H1 (cell line): ENCODE measurements around the gene IKZF3. TPM values are rescaled to one million over a fixed set of nuclear protein-coding genes. Genes with fewer than 3 reads are reported as not detected.

ENCODE experiments used
- CTCF ChIA-PET: fragments of 300-600 bp; sonication (Branson Sonifier 250); formaldehyde crosslinking; loops from one replicate; lab custom pipeline; 2021; ENCODE audit not compliant: partially characterized antibody; lab: Charles Lee
- POLR2A ChIA-PET: fragments of 300-600 bp; sonication (Branson Sonifier 250); formaldehyde crosslinking; loops from one replicate; lab custom pipeline; 2021; ENCODE audit warnings: inconsistent platforms; ENCODE audit not compliant: partially characterized antibody; lab: Charles Lee
- DNase-seq, 2 experiments: peaks; one replicate each; pipeline versions ENCODE4 v3.0.0 to v3.0.0-alpha.2; 2010 to 2022; ENCODE audit warnings: low spot score in 2 of 2, low read depth in 1 of 2, mixed read lengths in 1 of 2
- FAIRE-seq: peaks from 2 replicates; lab custom pipeline; 2011; peaks lifted over from hg19 to GRCh38; lab: Jason Lieb, UNC
- H2AFZ ChIP-seq: 2 replicates; pipeline ENCODE4 v1.8.1; 2012; ENCODE audit warnings: low read length, inconsistent platforms
- H2AK5ac ChIP-seq: 2 replicates; pipeline ENCODE4 v1.6.1; 2013; ENCODE audit warnings: low read depth, low read length
- H2BK120ac ChIP-seq: replicated peaks from 2 replicates; pipeline ENCODE3; 2013; ENCODE audit warnings: low read depth, low read length, inconsistent platforms
- H2BK12ac ChIP-seq: 2 replicates; pipeline ENCODE4 v1.6.1; 2013; ENCODE audit warnings: low read depth, low read length
- H2BK15ac ChIP-seq: 2 replicates; pipeline ENCODE4 v1.6.1; 2013; ENCODE audit warnings: low read length
- H2BK20ac ChIP-seq: 2 replicates; pipeline ENCODE4 v1.6.1; 2013; ENCODE audit warnings: low read length
- H2BK5ac ChIP-seq: 2 replicates; pipeline ENCODE4 v1.6.1; 2013; ENCODE audit warnings: low read depth, low read length
- H3K14ac ChIP-seq: 2 replicates; pipeline ENCODE4 v1.6.1; 2013; ENCODE audit warnings: inconsistent platforms; ENCODE audit not compliant: insufficient read length
- H3K18ac ChIP-seq: 2 replicates; pipeline ENCODE4 v1.6.1; 2013; ENCODE audit warnings: low read length; ENCODE audit errors: extremely low read depth
- H3K23ac ChIP-seq: 2 replicates; pipeline ENCODE4 v1.6.1; 2013; ENCODE audit warnings: inconsistent platforms; ENCODE audit not compliant: insufficient read length
- H3K23me2 ChIP-seq: 2 replicates; pipeline ENCODE4 v1.6.1; 2013; ENCODE audit warnings: low read depth, low read length
- H3K27ac ChIP-seq: 2 replicates; pipeline ENCODE4 v1.6.1; 2011; ENCODE audit warnings: low read depth, low read length, inconsistent platforms
- H3K27me3 ChIP-seq, 4 experiments: replicated peaks in 1 of 4; 1 replicate in 1 of 4; 2 replicates in 3 of 4; pipeline versions ENCODE4 v1.6.1 to v1.8.1; 2011 to 2013; ENCODE audit warnings: low read length in 3 of 4, mild to moderate bottlenecking in 3 of 4, inconsistent platforms in 2 of 4, mixed read lengths in 2 of 4, moderate library complexity in 1 of 4; ENCODE audit not compliant: control insufficient read depth in 3 of 4, insufficient read depth in 3 of 4; ENCODE audit errors: extremely low read depth in 1 of 4
- H3K36me3 ChIP-seq, 4 experiments: 2 replicates each; pipeline versions ENCODE4 v1.6.1 to v1.8.1; 2011 to 2013; ENCODE audit warnings: mild to moderate bottlenecking in 4 of 4, low read length in 3 of 4, moderate library complexity in 2 of 4, control low read depth in 1 of 4, inconsistent platforms in 1 of 4; ENCODE audit not compliant: insufficient read depth in 4 of 4, control insufficient read depth in 2 of 4
- H3K4ac ChIP-seq: replicated peaks from 2 replicates; pipeline ENCODE3; 2013; ENCODE audit warnings: low read length, low read depth, mixed read lengths, inconsistent platforms; ENCODE audit not compliant: insufficient read length
- H3K4me1 ChIP-seq, 4 experiments: replicated peaks in 1 of 4; 1 replicate in 1 of 4; 2 replicates in 3 of 4; pipeline versions ENCODE4 v1.6.1 to v1.8.1; 2011 to 2013; ENCODE audit warnings: low read length in 3 of 4, inconsistent platforms in 2 of 4, mixed read lengths in 1 of 4; ENCODE audit not compliant: insufficient read depth in 4 of 4, control insufficient read depth in 3 of 4
- H3K4me2 ChIP-seq, 2 experiments: 2 replicates each; pipeline versions ENCODE4 v1.6.1 to v1.8.1; 2011 to 2013; ENCODE audit warnings: low read depth in 2 of 2, low read length in 2 of 2, control low read depth in 1 of 2, inconsistent platforms in 1 of 2, mild to moderate bottlenecking in 1 of 2; ENCODE audit not compliant: insufficient read depth in 1 of 2
- H3K4me3 ChIP-seq, 4 experiments: fragments of 200-600, 300-600 bp in 1 of 4; sonication (generic), shearing (Covaris generic), sonication (Bioruptor Twin) in 1 of 4; 2 replicates each; pipeline versions ENCODE4 v1.5.1 to v1.8.1; 2011 to 2016; ENCODE audit warnings: low read length in 4 of 4, low read depth in 3 of 4, control low read depth in 2 of 4, inconsistent platforms in 2 of 4, mild to moderate bottlenecking in 2 of 4, mixed read lengths in 1 of 4, moderate library complexity in 1 of 4; ENCODE audit not compliant: insufficient read depth in 2 of 4; ENCODE audit errors: extremely low read depth in 1 of 4
- H3K56ac ChIP-seq: replicated peaks from 2 replicates; pipeline ENCODE3; 2013; ENCODE audit warnings: low read depth, mild to moderate bottlenecking, mixed read lengths, low read length, inconsistent platforms; ENCODE audit not compliant: insufficient read length
- H3K79me1 ChIP-seq: 2 replicates; pipeline ENCODE4 v1.6.1; 2013; ENCODE audit warnings: low read depth, low read length, control low read depth
- H3K79me2 ChIP-seq, 2 experiments: 2 replicates each; pipeline versions ENCODE4 v1.6.1 to v1.8.1; 2012 to 2013; ENCODE audit warnings: low read length in 2 of 2, mild to moderate bottlenecking in 2 of 2, inconsistent platforms in 1 of 2; ENCODE audit not compliant: insufficient read depth in 2 of 2, control insufficient read depth in 1 of 2
- H3K9ac ChIP-seq, 4 experiments: replicated peaks in 1 of 4; 1 replicate in 1 of 4; 2 replicates in 3 of 4; pipeline versions ENCODE4 v1.6.1 to v1.8.1; 2011 to 2013; ENCODE audit warnings: low read depth in 3 of 4, low read length in 3 of 4, control low read depth in 2 of 4, mild to moderate bottlenecking in 2 of 4, moderate library complexity in 2 of 4, inconsistent platforms in 1 of 4; ENCODE audit errors: extremely low read depth in 1 of 4
- H3K9me3 ChIP-seq, 2 experiments: 2 replicates each; pipeline versions ENCODE4 v1.6.1 to v1.8.1; 2012 to 2013; ENCODE audit warnings: mild to moderate bottlenecking in 2 of 2, moderate library complexity in 2 of 2, control low read depth in 1 of 2, inconsistent platforms in 1 of 2, low read depth in 1 of 2, low read length in 1 of 2, mixed read lengths in 1 of 2; ENCODE audit not compliant: insufficient read depth in 2 of 2
- H4K20me1 ChIP-seq, 2 experiments: replicated peaks in 1 of 2; 2 replicates each; pipeline versions ENCODE3 to v1.8.1; 2011 to 2013; ENCODE audit warnings: inconsistent platforms in 2 of 2, low read length in 2 of 2, mild to moderate bottlenecking in 1 of 2; ENCODE audit not compliant: insufficient read depth in 2 of 2, control insufficient read depth in 1 of 2
- H4K5ac ChIP-seq: 2 replicates; pipeline ENCODE4 v1.6.1; 2013; ENCODE audit warnings: low read length, low read depth, mixed read lengths, inconsistent platforms; ENCODE audit not compliant: insufficient read length
- H4K8ac ChIP-seq: 2 replicates; pipeline ENCODE4 v1.8.0; 2013; ENCODE audit warnings: mild to moderate bottlenecking, moderate library complexity, low read length, inconsistent platforms; ENCODE audit not compliant: insufficient read depth; ENCODE audit errors: extremely low read depth
- H4K91ac ChIP-seq: replicated peaks from 2 replicates; pipeline ENCODE3; 2013; ENCODE audit warnings: low read length, mixed read lengths, inconsistent platforms; ENCODE audit not compliant: insufficient read length
- BACH1 ChIP-seq: IDR thresholded peaks from 2 replicates; pipeline ENCODE4 v1.6.1; 2012; ENCODE audit warnings: low read length, improper control_type of control experiment
- CBX8 ChIP-seq: fragments of 300-800, 300-1000 bp; sonication (generic); IDR thresholded peaks from 2 replicates; pipeline ENCODE4 v1.7.1; 2016; ENCODE audit warnings: low read depth, low read length, borderline replicate concordance
- CTCF ChIP-seq, 3 experiments: IDR thresholded peaks; 1 replicate in 2 of 3; 2 replicates in 1 of 3; pipeline versions ENCODE4 v1.5.1 to v1.6.1; 2011; ENCODE audit warnings: low read length in 3 of 3, mild to moderate bottlenecking in 3 of 3, inconsistent platforms in 2 of 3, low read depth in 1 of 3, moderate library complexity in 1 of 3; ENCODE audit not compliant: insufficient read depth in 1 of 3; ENCODE audit errors: control extremely low read depth in 1 of 3
- EGR1 ChIP-seq: IDR thresholded peaks from 2 replicates; pipeline ENCODE4 v1.6.1; 2011; ENCODE audit warnings: low read depth, low read length, borderline replicate concordance
- POLR2A ChIP-seq, 2 experiments: IDR thresholded peaks; 1 replicate in 1 of 2; 2 replicates in 1 of 2; pipeline ENCODE4 v1.6.1; 2011; ENCODE audit warnings: low read depth in 2 of 2, low read length in 2 of 2, mild to moderate bottlenecking in 2 of 2; ENCODE audit errors: control extremely low read depth in 1 of 2
- RAD21 ChIP-seq, 2 experiments: IDR thresholded peaks in 1 of 2; conservative IDR thresholded peaks in 1 of 2; 2 replicates each; pipeline ENCODE4 v1.6.1; 2011; ENCODE audit warnings: low read depth in 2 of 2, low read length in 2 of 2, improper control_type of control experiment in 1 of 2, inconsistent platforms in 1 of 2, mild to moderate bottlenecking in 1 of 2, moderate library complexity in 1 of 2
- TAF7 ChIP-seq: optimal IDR thresholded peaks from 2 replicates; pipeline ENCODE3; 2011; ENCODE audit warnings: low read depth, mild to moderate bottlenecking, inconsistent platforms, low read length, moderate library complexity, borderline replicate concordance
- TCF12 ChIP-seq: IDR thresholded peaks from 2 replicates; pipeline ENCODE4 v1.6.1; 2011; ENCODE audit warnings: low read depth, mild to moderate bottlenecking, low read length
- YY1 ChIP-seq: IDR thresholded peaks from 2 replicates; pipeline ENCODE4 v1.6.1; 2011; ENCODE audit warnings: low read depth, mild to moderate bottlenecking, low read length
- WGBS, 2 experiments: shearing (Covaris generic) in 1 of 2; methylation state at CpG; one replicate each; pipeline versions ENCODE4 v1.1.6 to v1.1.7; 2013 to 2015; ENCODE audit warnings: low lambda C conversion rate in 2 of 2, mixed read lengths in 2 of 2, inconsistent platforms in 1 of 2, low coverage in 1 of 2, missing lambda C conversion rate in 1 of 2; ENCODE audit not compliant: insufficient replicate concordance in 2 of 2, insufficient coverage in 1 of 2, insufficient read length in 1 of 2; ENCODE audit errors: extremely low coverage in 1 of 2, missing lambda C conversion rate in 1 of 2; 5-methylcytosine and 5-hydroxymethylcytosine counted together
- polyA plus RNA-seq, 7 experiments: library from polyadenylated mRNA; depleted of rRNA in 3 of 7; stranded (reverse) in 5 of 7; unstranded in 2 of 7; fragments of >200 nt in 5 of 7; fragments of 200-250 nt in 2 of 7; gene quantifications; 1 replicate in 5 of 7; 2 replicates in 1 of 7; 4 replicates in 1 of 7; pipeline versions ENCODE4 v1.2.1 to v1.2.3, GENCODE V29; 2011 to 2013; ENCODE audit warnings: missing spikeins in 2 of 7, mixed read lengths in 2 of 7
- total RNA-seq: library from RNA; stranded (reverse); fragmentation: NEBNext Ultra II Directional; extraction: Animal tissue kit (Norgen Biotek cat#: 25700); gene quantifications from 2 replicates; pipeline ENCODE4 v1.2.1, GENCODE V29; 2021

IKZF3 gene
- total and polyA plus RNA-seq, 2 of the 8 experiments (the other 6 are each of a cell fraction or from before 2014, with no cell fraction given): 0.23 to 0.56 TPM

- Histone ChIP-seq H3K9me3 (no peaks in the 10 kb centered on the region), H3K36me3 (no peaks in the 10 kb centered on the region), H2BK15ac (no peak overlapping the region), H3K4me1 (no peaks in the 10 kb centered on the region), H3K23ac (no peak overlapping the region), H3K18ac (no peak overlapping the region), H3K4me2 (no peak overlapping the region), H3K4me3 (no peak overlapping the region), H2BK20ac (no peak overlapping the region), H2BK120ac (no peak overlapping the region), H2AK5ac (no peak overlapping the region), H4K91ac (no peak overlapping the region), H2BK12ac (no peak overlapping the region), H3K9ac (no peak overlapping the region), H3K23me2 (no peaks in the 10 kb centered on the region; the same call in 1 of the 2 replicates), H2AFZ (no peak overlapping the region), H3K79me1 (no peaks in the 10 kb centered on the region), H4K8ac (no peak overlapping the region), H4K5ac (no peak overlapping the region), H4K20me1 (no peaks in the 10 kb centered on the region), H3K4ac (no peak overlapping the region), H3K56ac (no peak overlapping the region), H2BK5ac (no peak overlapping the region), H3K27me3 (no peaks in the 10 kb centered on the region), H3K79me2 (no peaks in the 10 kb centered on the region), H3K14ac (no peak overlapping the region), H3K27ac (no peak overlapping the region)
- ChIA-PET POLR2A (no interaction called here), CTCF (interaction anchor here (1.1 to 2.2 kb wide), 2 partner anchors 9 to 161 kb away, joined by 4 to 7 read pairs; no protein-coding TSS in a partner anchor)
- 90% methylated on average over 4 of the region's 4 CpGs; no CpG with 5 or more reads in 1 of the 2 experiments for WGBS, 2 experiments
- TF ChIP-seq TCF12 (no peak), BACH1 (no peak), POLR2A (IDR thresholded peaks at IDR 0.05; ENCODE audit: control extremely low read depth in 1 of 2, low read depth in 2 of 2, low read length in 2 of 2) (no peak), CBX8 (no peak), YY1 (no peak), CTCF (IDR thresholded peaks at IDR 0.05; ENCODE audit: control extremely low read depth in 1 of 3, insufficient read depth in 1 of 3, low read depth in 1 of 3, low read length in 3 of 3) (no peak), RAD21 (IDR thresholded peaks at IDR 0.05 in 1 of 2, conservative IDR thresholded peaks at IDR 0.05 in 1 of 2; ENCODE audit: low read depth in 2 of 2, low read length in 2 of 2) (no peak), TAF7 (no peak), EGR1 (no peak)
- FAIRE-seq (no peak), DNase-seq (no peak)
Measured at GRCh38 chr17:39782481-39782880, 81.6 kb downstream of the IKZF3 start.
